ENCODE data around the gene RHPN2.
"Not testable (repeated sequence)": the region's sequence is repeated elsewhere in the genome, so short reads cannot be mapped to it uniquely, and the experiment has no call there.

RHPN2 gene

GRCh38 chr19:32971012-32971595, 93.6 kb downstream of the RHPN2 start:
- Histone ChIP-seq H4K20me1 (ENCODE audit: low read depth, low read length) (no peaks in the 10 kb centered on the region), H3K79me2 (ENCODE audit: insufficient read depth, low read length) (no peaks in the 10 kb centered on the region), H3K36me3 (ENCODE audit: low read length) (no peaks in the 10 kb centered on the region), H2AFZ (ENCODE audit: low read depth, low read length, severe bottlenecking) (peak overlapping the region; percentile 55), H3K27ac (ENCODE audit: low read depth, low read length) (no peak overlapping the region), H3K9me2 (replicated peaks; ENCODE audit: insufficient read depth, low read length) (no peaks in the 10 kb centered on the region), H3K4me3 (ENCODE audit: insufficient read depth, low read length, poor library complexity, severe bottlenecking) (peak overlapping the region; percentile 87), H3K4me2 (ENCODE audit: low read depth, low read length, poor library complexity, severe bottlenecking) (peak overlapping the region; percentile 62), H3K9ac (ENCODE audit: low read length) (peak overlapping the region; percentile 59), H3F3A (ENCODE audit: insufficient read depth) (0 out of 2 replicates have a peak, but pooled peaks cover 5% of the 10 kb centered on the region), H3K27me3 (ENCODE audit: low read length) (no peaks in the 10 kb centered on the region), H3K9me3 (ENCODE audit: insufficient read depth, low read length) (no peaks in the 10 kb centered on the region)
- TF ChIP-seq CTCF (IDR thresholded peaks at IDR 0.05; ENCODE audit: insufficient read depth, low read length, poor library complexity, severe bottlenecking) (no peak), EZH2phosphoT487 (conservative IDR thresholded peaks at IDR 0.05; ENCODE audit: low read length) (no peak)

GRCh38 chr19:32969549-32969948, 95.1 kb downstream of the RHPN2 start:
- no peak for TF ChIP-seq EZH2phosphoT487 (conservative IDR thresholded peaks at IDR 0.05; ENCODE audit: low read length)
- no peaks in the 10 kb centered on the region for H3K9me3 ChIP-seq (ENCODE audit: insufficient read depth, low read length)

GRCh38 chr19:32966750-32967149, 97.9 kb downstream of the RHPN2 start:
- Histone ChIP-seq H3K9ac (ENCODE audit: low read length) (no peak overlapping the region), H3K9me3 (ENCODE audit: insufficient read depth, low read length) (no peaks in the 10 kb centered on the region), H3K4me3 (ENCODE audit: insufficient read depth, low read length, poor library complexity, severe bottlenecking) (no peak overlapping the region), H3K4me2 (ENCODE audit: low read depth, low read length, poor library complexity, severe bottlenecking) (no peak overlapping the region), H3K27ac (ENCODE audit: low read depth, low read length) (no peak overlapping the region), H3F3A (ENCODE audit: insufficient read depth) (no peaks in the 10 kb centered on the region), H4K20me1 (ENCODE audit: low read depth, low read length) (no peaks in the 10 kb centered on the region), H3K27me3 (ENCODE audit: low read length) (no peaks in the 10 kb centered on the region), H3K36me3 (ENCODE audit: low read length) (no peaks in the 10 kb centered on the region), H3K9me2 (replicated peaks; ENCODE audit: insufficient read depth, low read length) (no peaks in the 10 kb centered on the region), H2AFZ (ENCODE audit: low read depth, low read length, severe bottlenecking) (no peak overlapping the region), H3K79me2 (ENCODE audit: insufficient read depth, low read length) (no peaks in the 10 kb centered on the region)
- TF ChIP-seq CTCF (IDR thresholded peaks at IDR 0.05; ENCODE audit: insufficient read depth, low read length, poor library complexity, severe bottlenecking) (no peak), EZH2phosphoT487 (conservative IDR thresholded peaks at IDR 0.05; ENCODE audit: low read length) (no peak)

More at GRCh38 chr19:32969549-32969948, 95.1 kb downstream of the RHPN2 start:
- Histone ChIP-seq H3K79me2 (ENCODE audit: insufficient read depth, low read length) (no peaks in the 10 kb centered on the region), H3K4me3 (ENCODE audit: insufficient read depth, low read length, poor library complexity, severe bottlenecking) (no peak overlapping the region), H3K27me3 (ENCODE audit: low read length) (no peaks in the 10 kb centered on the region), H3K4me2 (ENCODE audit: low read depth, low read length, poor library complexity, severe bottlenecking) (no peak overlapping the region), H3K36me3 (ENCODE audit: low read length) (no peaks in the 10 kb centered on the region), H3K9ac (ENCODE audit: low read length) (no peak overlapping the region), H3K9me2 (replicated peaks; ENCODE audit: insufficient read depth, low read length) (no peaks in the 10 kb centered on the region), H3F3A (ENCODE audit: insufficient read depth) (no peaks in the 10 kb centered on the region), H3K27ac (ENCODE audit: low read depth, low read length) (no peak overlapping the region), H2AFZ (ENCODE audit: low read depth, low read length, severe bottlenecking) (no peak overlapping the region), H4K20me1 (ENCODE audit: low read depth, low read length) (no peaks in the 10 kb centered on the region)

- no peaks in the 10 kb centered on the region for H3K27me3 ChIP-seq (ENCODE audit: low read length)
- no peaks in the 10 kb centered on the region for H3K9me3 ChIP-seq (ENCODE audit: insufficient read depth, low read length)
- H3K27ac ChIP-seq (ENCODE audit: low read depth, low read length): no peak overlapping the region
- H3F3A ChIP-seq (ENCODE audit: insufficient read depth): no peaks in the 10 kb centered on the region
- no peaks in the 10 kb centered on the region for H3K9me2 ChIP-seq (replicated peaks; ENCODE audit: insufficient read depth, low read length)
- no peak overlapping the region for H2AFZ ChIP-seq (ENCODE audit: low read depth, low read length, severe bottlenecking)
- no peak for TF ChIP-seq CTCF (IDR thresholded peaks at IDR 0.05; ENCODE audit: insufficient read depth, low read length, poor library complexity, severe bottlenecking)
- no peak for TF ChIP-seq EZH2phosphoT487 (conservative IDR thresholded peaks at IDR 0.05; ENCODE audit: low read length)
- no peak overlapping the region for H3K4me3 ChIP-seq (ENCODE audit: insufficient read depth, low read length, poor library complexity, severe bottlenecking)
- H4K20me1 ChIP-seq (ENCODE audit: low read depth, low read length): no peaks in the 10 kb centered on the region
- no peaks in the 10 kb centered on the region for H3K36me3 ChIP-seq (ENCODE audit: low read length)
- H3K4me2 ChIP-seq (ENCODE audit: low read depth, low read length, poor library complexity, severe bottlenecking): no peak overlapping the region
- no peaks in the 10 kb centered on the region for H3K79me2 ChIP-seq (ENCODE audit: insufficient read depth, low read length)
- H3K9ac ChIP-seq (ENCODE audit: low read length): no peak overlapping the region
Measured at GRCh38 chr19:32945260-32945659, 119.4 kb downstream of the RHPN2 start.

- H3K4me3 ChIP-seq (ENCODE audit: insufficient read depth, low read length, poor library complexity, severe bottlenecking); H3K27ac ChIP-seq (ENCODE audit: low read depth, low read length); H3K79me2 ChIP-seq (ENCODE audit: insufficient read depth, low read length); H3K4me2 ChIP-seq (ENCODE audit: low read depth, low read length, poor library complexity, severe bottlenecking); H3F3A ChIP-seq (ENCODE audit: insufficient read depth); H4K20me1 ChIP-seq (ENCODE audit: low read depth, low read length); H3K9me2 ChIP-seq (replicated peaks; ENCODE audit: insufficient read depth, low read length); H3K36me3 ChIP-seq (ENCODE audit: low read length); H2AFZ ChIP-seq (ENCODE audit: low read depth, low read length, severe bottlenecking); H3K9me3 ChIP-seq (ENCODE audit: insufficient read depth, low read length); H3K27me3 ChIP-seq (ENCODE audit: low read length); H3K9ac ChIP-seq (ENCODE audit: low read length): not testable (repeated sequence)
Measured at GRCh38 chr19:32941273-32941672, 123.4 kb downstream of the RHPN2 start.
